Esophagus squamous epithelium (tissue), 5 donors: Measurements from ENCODE around the gene ZNF189. TPM values are rescaled to one million over a fixed set of nuclear protein-coding genes. Genes with fewer than 3 reads are reported as not detected.

Experiments used
- DNase-seq: peaks from one replicate; lab custom pipeline; 2025; lab: John Stamatoyannopoulos, UW
- H3K27ac ChIP-seq, 4 donors: fragments of 200-600 bp; sonication (generic); one replicate each; pipeline ENCODE4 v1.5.1; 2016 to 2019; ENCODE audit warnings: mild to moderate bottlenecking in 1 of 4
- H3K27me3 ChIP-seq, 4 donors: fragments of 200-600 bp; sonication (generic); 1 replicate in 3 of 4; 2 replicates in 1 of 4; pipeline versions ENCODE4 v1.5.1 to v1.6.0; 2017 to 2021; ENCODE audit warnings: antibody characterized with exemption in 1 of 4
- H3K36me3 ChIP-seq, 3 donors: fragments of 200-600 bp; sonication (generic); one replicate each; pipeline ENCODE4 v1.5.1; 2016 to 2019
- H3K4me1 ChIP-seq, 3 donors: fragments of 200-600 bp; sonication (generic); one replicate each; pipeline ENCODE4 v1.5.1; 2017 to 2019
- H3K4me3 ChIP-seq, 4 donors: fragments of 200-600 bp; sonication (generic); 1 replicate in 3 of 4; 2 replicates in 1 of 4; pipeline ENCODE4 v1.5.1; 2016 to 2019; ENCODE audit warnings: mild to moderate bottlenecking in 2 of 4, moderate library complexity in 1 of 4
- H3K9me3 ChIP-seq, 3 donors: fragments of 200-600 bp; sonication (generic); one replicate each; pipeline ENCODE4 v1.5.1; 2016 to 2019
- CTCF ChIP-seq, 6 experiments: fragments of 450-650 bp in 4 of 6; fragments of 200-600 bp in 2 of 6; sonication (generic) in 2 of 6; IDR thresholded peaks; one replicate each; pipeline ENCODE4 v1.5.1; 2016 to 2019; ENCODE audit warnings: antibody characterized with exemption in 6 of 6, mild to moderate bottlenecking in 4 of 6, moderate library complexity in 4 of 6
- POLR2A ChIP-seq, 4 donors: fragments of 450-650 bp; IDR thresholded peaks; one replicate each; pipeline ENCODE4 v1.6.1; 2017; ENCODE audit warnings: antibody characterized with exemption in 4 of 4, mild to moderate bottlenecking in 4 of 4, moderate library complexity in 3 of 4
- WGBS, 2 donors: methylation state at CpG; one replicate each; pipeline ENCODE4 v1.1.5; 2018; 5-methylcytosine and 5-hydroxymethylcytosine counted together
- intact Hi-C: fragments of 100-400 bp; cut with DNase I; formaldehyde crosslinking; loops from one replicate; pipeline ENCODE4 v1.15.0; 2022
- total RNA-seq, 4 donors: library from RNA; depleted of rRNA; stranded (reverse); fragments of >200 nt; gene quantifications; one replicate each; pipeline ENCODE4 v1.1.0, GENCODE V29; 2016
- donor health status: DM: yes; HTN: yes; CAD: no.

ZNF189 gene
- total RNA-seq, 4 donors from 2014 or later = 5.0 to 14.7 (median 6.6) TPM

- TF ChIP-seq POLR2A (IDR thresholded peaks at IDR 0.05) (no peak), CTCF (IDR thresholded peaks at IDR 0.05) (no peak)
- intact Hi-C loops = no loop called here
- WGBS, 2 donors = 91 to 98% methylated on average over 5 of the region's 5 CpGs
Measured at GRCh38 chr9:101408374-101409078, 9.9 kb downstream of the ZNF189 start.

GRCh38 chr9:101409079-101409477 is 10.4 kb downstream of the ZNF189 start:
- H3K36me3 ChIP-seq = peaks cover 24 to 56% (median 29%) of the 10 kb centered on the region in 3 donors

More at GRCh38 chr9:101408374-101409078, 9.9 kb downstream of the ZNF189 start:
- Histone ChIP-seq H3K27ac (no peak overlapping the region), H3K4me3 (peak overlapping the region in 1 of 4 donors; percentile 24), H3K27me3 (no peaks in the 10 kb centered on the region), H3K9me3 (peaks cover 10 to 98% (median 98%) of the 10 kb centered on the region in 3 donors), H3K4me1 (no peaks in the 10 kb centered on the region), H3K36me3 (peaks cover 24 to 61% (median 34%) of the 10 kb centered on the region in 3 donors)
- DNase-seq = no peak

GRCh38 chr9:101414839-101415238 is 16.2 kb downstream of the ZNF189 start:
- TF ChIP-seq POLR2A (IDR thresholded peaks at IDR 0.05) = no peak
- TF ChIP-seq CTCF (IDR thresholded peaks at IDR 0.05) = no peak
- Histone ChIP-seq H3K4me3 (no peak overlapping the region), H3K27ac (no peak overlapping the region), H3K27me3 (no peaks in the 10 kb centered on the region), H3K36me3 (no peaks in the 10 kb centered on the region), H3K9me3 (peaks cover 2 to 72% (median 53%) of the 10 kb centered on the region in 3 donors), H3K4me1 (no peaks in the 10 kb centered on the region)
- intact Hi-C loops = no loop called here
- DNase-seq = no peak

More at GRCh38 chr9:101409079-101409477, 10.4 kb downstream of the ZNF189 start:
- H3K4me1 ChIP-seq = no peaks in the 10 kb centered on the region
- peak overlapping the region in 1 of 4 donors; percentile 24 for H3K4me3 ChIP-seq
- no peaks in the 10 kb centered on the region for H3K27me3 ChIP-seq
- TF ChIP-seq CTCF (IDR thresholded peaks at IDR 0.05) (no peak), POLR2A (IDR thresholded peaks at IDR 0.05) (no peak)
- WGBS, 2 donors = 92 to 100% methylated on average over 2 to 4 of the region's 4 CpGs
- no peak for DNase-seq
- H3K9me3 ChIP-seq = peaks cover 10 to 98% (median 97%) of the 10 kb centered on the region in 3 donors
- H3K27ac ChIP-seq = no peak overlapping the region
- intact Hi-C loops = no loop called here

- intact Hi-C loops = no loop called here
- Histone ChIP-seq H3K9me3 (peaks cover 0 to 65% (median 46%) of the 10 kb centered on the region in 3 donors), H3K27me3 (no peaks in the 10 kb centered on the region), H3K4me3 (no peak overlapping the region), H3K27ac (no peak overlapping the region), H3K36me3 (no peaks in the 10 kb centered on the region), H3K4me1 (no peaks in the 10 kb centered on the region)
- no peak for DNase-seq
- no peak for TF ChIP-seq CTCF (IDR thresholded peaks at IDR 0.05)
- TF ChIP-seq POLR2A (IDR thresholded peaks at IDR 0.05) = no peak
Measured at GRCh38 chr9:101415578-101415977, 16.9 kb downstream of the ZNF189 start.

GRCh38 chr9:101417389-101417788 is 18.7 kb downstream of the ZNF189 start:
- H3K27me3 ChIP-seq = no peaks in the 10 kb centered on the region
- no peak overlapping the region for H3K4me3 ChIP-seq
- DNase-seq = no peak
- peaks cover 0 to 47% (median 27%) of the 10 kb centered on the region in 3 donors for H3K9me3 ChIP-seq
- intact Hi-C loops = no loop called here
- no peaks in the 10 kb centered on the region for H3K4me1 ChIP-seq
- no peak overlapping the region for H3K27ac ChIP-seq
- no peaks in the 10 kb centered on the region for H3K36me3 ChIP-seq
- TF ChIP-seq CTCF (IDR thresholded peaks at IDR 0.05) (no peak), POLR2A (IDR thresholded peaks at IDR 0.05) (no peak)
